ENCODE measurements around the gene PTPRD. TPM values are rescaled to one million over a fixed set of nuclear protein-coding genes. Genes with fewer than 3 reads are reported as not detected.

The PTPRD gene
- total RNA-seq, 1 experiment from 2014 or later: 32.5 TPM

DNA sequence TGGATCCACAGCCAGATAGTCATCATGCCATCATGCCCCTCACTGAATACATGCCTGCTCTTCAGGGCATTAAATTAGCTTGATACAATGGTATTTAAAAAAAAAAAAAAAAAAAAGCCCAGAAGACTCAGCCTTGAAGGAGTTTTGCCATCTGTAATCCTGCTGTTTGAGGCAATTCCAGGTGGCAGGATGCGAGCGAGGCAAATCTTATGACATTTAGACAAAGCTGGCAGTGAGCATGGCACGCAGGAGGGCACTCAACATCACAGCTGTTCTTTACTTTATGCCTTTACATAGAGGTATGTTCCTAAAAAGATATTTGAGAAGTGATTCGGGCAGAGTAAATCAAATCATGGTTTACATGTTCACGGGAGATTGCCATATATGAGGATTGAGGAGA lies 2121.2 kb downstream of the PTPRD start:
- Histone ChIP-seq H4K20me1 (ENCODE audit: control insufficient read depth, insufficient read depth, insufficient read length) (no peaks in the 10 kb centered on the region), H3K27ac (ENCODE audit: insufficient read length, low read depth, low read length) (no peak overlapping the region), H3K27me3 (ENCODE audit: insufficient read depth, low read length) (no peaks in the 10 kb centered on the region), H2BK5ac (ENCODE audit: insufficient read length, low read length) (no peak overlapping the region), H3K9me3 (ENCODE audit: control insufficient read depth, low read depth, low read length) (no peaks in the 10 kb centered on the region), H3K23ac (ENCODE audit: insufficient read length, low read depth, low read length) (no peak overlapping the region), H2AK5ac (ENCODE audit: insufficient read length, low read length) (no peak overlapping the region), H3K79me2 (ENCODE audit: insufficient read depth, low read length) (no peaks in the 10 kb centered on the region), H3K9ac (ENCODE audit: extremely low read depth, insufficient read length, low read length) (no peak overlapping the region), H2BK120ac (ENCODE audit: low read depth, low read length, poor library complexity, severe bottlenecking) (no peak overlapping the region), H2BK12ac (ENCODE audit: insufficient read length, low read depth, low read length) (no peak overlapping the region), H4K91ac (ENCODE audit: insufficient read length, low read depth, low read length) (no peak overlapping the region), H3K4me1 (ENCODE audit: insufficient read depth, low read length) (no peaks in the 10 kb centered on the region), H3K4ac (ENCODE audit: low read depth, low read length) (no peak overlapping the region), H2BK15ac (ENCODE audit: low read depth, low read length) (no peak overlapping the region), H2AFZ (ENCODE audit: low read length) (no peak overlapping the region), H4K8ac (replicated peaks; ENCODE audit: insufficient read length, low read depth, low read length) (no peak overlapping the region), H3K23me2 (ENCODE audit: insufficient read length, low read depth, low read length, poor library complexity, severe bottlenecking) (no peaks in the 10 kb centered on the region), H3K79me1 (ENCODE audit: insufficient read depth, low read depth, low read length, poor library complexity, severe bottlenecking) (no peaks in the 10 kb centered on the region), H3K18ac (ENCODE audit: insufficient read length, low read depth, low read length) (no peak overlapping the region), H3K14ac (ENCODE audit: insufficient read depth, low read length) (no peak overlapping the region), H3K4me2 (ENCODE audit: insufficient read depth, insufficient read length, low read length) (no peak overlapping the region), H3T11ph (ENCODE audit: low read length) (no peak overlapping the region), H2BK20ac (ENCODE audit: low read depth, low read length, poor library complexity, severe bottlenecking) (no peak overlapping the region), H3K56ac (ENCODE audit: insufficient read length, low read depth, low read length) (no peak overlapping the region), H4K5ac (ENCODE audit: insufficient read length, low read depth, low read length) (no peak overlapping the region)
- H3K36me3 Mint-ChIP-seq (ENCODE audit: insufficient read depth in 1 of 3, low read depth in 3 of 3): no peaks in the 10 kb centered on the region; a peak in 1 of 7 replicates
- peaks cover 9 to 16% of the 10 kb centered on the region in 2 experiments for H3K4me1 Mint-ChIP-seq
- no CpG with 5 or more reads among the region's 5 CpGs for WGBS (ENCODE audit: extremely low coverage, insufficient read length, low lambda C conversion rate)
- no peak for DNase-seq
- no peak overlapping the region for H3K4me3 Mint-ChIP-seq
- peak overlapping the region in 1 of 3 experiments; percentile 73; a peak in 1 of 7 replicates for H3K27ac Mint-ChIP-seq
- H3K9me3 Mint-ChIP-seq: no peaks in the 10 kb centered on the region
- H3K27me3 Mint-ChIP-seq (ENCODE audit: low read depth): no peaks in the 10 kb centered on the region
- TF ChIP-seq, protein P1, sequence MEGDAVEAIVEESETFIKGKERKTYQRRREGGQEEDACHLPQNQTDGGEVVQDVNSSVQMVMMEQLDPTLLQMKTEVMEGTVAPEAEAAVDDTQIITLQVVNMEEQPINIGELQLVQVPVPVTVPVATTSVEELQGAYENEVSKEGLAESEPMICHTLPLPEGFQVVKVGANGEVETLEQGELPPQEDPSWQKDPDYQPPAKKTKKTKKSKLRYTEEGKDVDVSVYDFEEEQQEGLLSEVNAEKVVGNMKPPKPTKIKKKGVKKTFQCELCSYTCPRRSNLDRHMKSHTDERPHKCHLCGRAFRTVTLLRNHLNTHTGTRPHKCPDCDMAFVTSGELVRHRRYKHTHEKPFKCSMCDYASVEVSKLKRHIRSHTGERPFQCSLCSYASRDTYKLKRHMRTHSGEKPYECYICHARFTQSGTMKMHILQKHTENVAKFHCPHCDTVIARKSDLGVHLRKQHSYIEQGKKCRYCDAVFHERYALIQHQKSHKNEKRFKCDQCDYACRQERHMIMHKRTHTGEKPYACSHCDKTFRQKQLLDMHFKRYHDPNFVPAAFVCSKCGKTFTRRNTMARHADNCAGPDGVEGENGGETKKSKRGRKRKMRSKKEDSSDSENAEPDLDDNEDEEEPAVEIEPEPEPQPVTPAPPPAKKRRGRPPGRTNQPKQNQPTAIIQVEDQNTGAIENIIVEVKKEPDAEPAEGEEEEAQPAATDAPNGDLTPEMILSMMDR (conservative IDR thresholded peaks at IDR 0.05): no peak

Data from H9 (cell line).